ENCODE measurements around the gene SHROOM3. TPM values are rescaled to one million over a fixed set of nuclear protein-coding genes. Genes with fewer than 3 reads are reported as not detected.

SHROOM3 gene
- total RNA-seq, 1 donor from 2014 or later = 54.9 TPM

DNA sequence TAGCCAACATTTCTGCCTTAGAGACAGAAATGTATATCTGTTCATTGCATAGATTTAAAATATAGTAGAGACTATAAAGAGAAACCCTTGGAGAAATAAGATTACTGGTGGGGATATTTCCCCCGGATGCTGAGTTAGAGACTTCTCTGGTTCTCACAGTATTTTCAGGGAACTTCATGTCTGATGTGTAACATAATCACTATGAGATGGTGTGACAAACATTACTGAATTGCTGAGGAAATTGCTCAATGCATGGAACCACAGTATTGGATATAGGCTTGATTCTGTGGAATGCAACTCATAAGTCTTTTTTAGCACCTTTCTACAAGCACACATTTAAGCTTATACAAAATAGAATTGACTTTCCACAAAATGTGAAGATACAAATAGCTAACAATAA, 310.2 kb downstream of the SHROOM3 start:
- no peaks in the 10 kb centered on the region for H3K9me3 Mint-ChIP-seq (ENCODE audit: low read depth)
- H3K4me3 Mint-ChIP-seq (ENCODE audit: low read depth) = no peak overlapping the region
- H3K27me3 Mint-ChIP-seq = no peaks in the 10 kb centered on the region
- DNase-seq (ENCODE audit: low spot score, unreplicated experiment) = no peak
- H3K4me1 Mint-ChIP-seq (ENCODE audit: low read depth) = peaks cover 7% of the 10 kb centered on the region
- H3K36me3 Mint-ChIP-seq (ENCODE audit: insufficient read depth) = peaks cover 24% of the 10 kb centered on the region
- TF ChIP-seq, protein P1, sequence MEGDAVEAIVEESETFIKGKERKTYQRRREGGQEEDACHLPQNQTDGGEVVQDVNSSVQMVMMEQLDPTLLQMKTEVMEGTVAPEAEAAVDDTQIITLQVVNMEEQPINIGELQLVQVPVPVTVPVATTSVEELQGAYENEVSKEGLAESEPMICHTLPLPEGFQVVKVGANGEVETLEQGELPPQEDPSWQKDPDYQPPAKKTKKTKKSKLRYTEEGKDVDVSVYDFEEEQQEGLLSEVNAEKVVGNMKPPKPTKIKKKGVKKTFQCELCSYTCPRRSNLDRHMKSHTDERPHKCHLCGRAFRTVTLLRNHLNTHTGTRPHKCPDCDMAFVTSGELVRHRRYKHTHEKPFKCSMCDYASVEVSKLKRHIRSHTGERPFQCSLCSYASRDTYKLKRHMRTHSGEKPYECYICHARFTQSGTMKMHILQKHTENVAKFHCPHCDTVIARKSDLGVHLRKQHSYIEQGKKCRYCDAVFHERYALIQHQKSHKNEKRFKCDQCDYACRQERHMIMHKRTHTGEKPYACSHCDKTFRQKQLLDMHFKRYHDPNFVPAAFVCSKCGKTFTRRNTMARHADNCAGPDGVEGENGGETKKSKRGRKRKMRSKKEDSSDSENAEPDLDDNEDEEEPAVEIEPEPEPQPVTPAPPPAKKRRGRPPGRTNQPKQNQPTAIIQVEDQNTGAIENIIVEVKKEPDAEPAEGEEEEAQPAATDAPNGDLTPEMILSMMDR (IDR thresholded peaks at IDR 0.05; ENCODE audit: unreplicated experiment) = no peak
- H3K27ac Mint-ChIP-seq = no peak overlapping the region

- Mint-ChIP-seq H3K9me3 (ENCODE audit: low read depth) (peaks cover 6% of the 10 kb centered on the region), H3K27ac (no peak overlapping the region), H3K4me3 (ENCODE audit: low read depth) (no peak overlapping the region), H3K4me1 (ENCODE audit: low read depth) (peaks cover 7% of the 10 kb centered on the region), H3K36me3 (ENCODE audit: insufficient read depth) (peaks cover 32% of the 10 kb centered on the region), H3K27me3 (no peaks in the 10 kb centered on the region)
- TF ChIP-seq, protein P1 (IDR thresholded peaks at IDR 0.05; ENCODE audit: unreplicated experiment) = no peak
- DNase-seq (ENCODE audit: low spot score, unreplicated experiment) = no peak
These were observed 312.5 kb downstream of the SHROOM3 start for GRCh38 chr4:76747563-76747962.

DNA sequence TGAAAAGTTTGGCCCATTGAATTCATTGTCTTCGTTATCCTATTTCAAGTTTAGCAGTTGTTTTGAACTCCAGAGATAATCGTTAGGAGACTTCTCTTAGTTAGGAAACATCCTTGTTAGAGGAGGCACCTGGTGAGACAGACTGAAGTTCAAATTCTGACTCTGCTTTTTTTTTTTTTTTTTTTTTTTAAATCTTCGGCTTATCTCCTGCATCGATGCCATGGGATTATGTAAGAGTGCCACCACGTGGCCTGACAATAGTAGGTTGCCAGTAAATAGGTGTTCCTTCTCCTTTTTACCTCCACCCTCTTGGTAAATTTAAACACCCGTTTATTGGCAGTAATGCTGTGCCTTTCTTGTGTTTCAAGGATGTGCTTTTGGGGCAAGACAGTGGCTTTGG, 313.6 kb downstream of the SHROOM3 start:
- no peak overlapping the region for H3K4me3 Mint-ChIP-seq (ENCODE audit: low read depth)
- TF ChIP-seq, protein P1 (IDR thresholded peaks at IDR 0.05; ENCODE audit: unreplicated experiment) = peak; percentile 44
- H3K36me3 Mint-ChIP-seq (ENCODE audit: insufficient read depth) = peaks cover 28% of the 10 kb centered on the region
- peaks cover 7% of the 10 kb centered on the region for H3K4me1 Mint-ChIP-seq (ENCODE audit: low read depth)
- H3K27ac Mint-ChIP-seq = peak overlapping the region; percentile 62
- peaks cover 6% of the 10 kb centered on the region for H3K9me3 Mint-ChIP-seq (ENCODE audit: low read depth)
- DNase-seq (ENCODE audit: low spot score, unreplicated experiment) = no peak
- no peaks in the 10 kb centered on the region for H3K27me3 Mint-ChIP-seq

GRCh38 chr4:76749355-76749754, 314.3 kb downstream of the SHROOM3 start:
- Mint-ChIP-seq H3K4me1 (ENCODE audit: low read depth) (peaks cover 7% of the 10 kb centered on the region), H3K27ac (no peak overlapping the region), H3K9me3 (ENCODE audit: low read depth) (peaks cover 6% of the 10 kb centered on the region)

GRCh38 chr4:76750716-76751115, 315.7 kb downstream of the SHROOM3 start:
- no peak overlapping the region for H3K4me3 Mint-ChIP-seq (ENCODE audit: low read depth)
- peaks cover 6% of the 10 kb centered on the region for H3K9me3 Mint-ChIP-seq (ENCODE audit: low read depth)
- H3K27me3 Mint-ChIP-seq = no peaks in the 10 kb centered on the region
- TF ChIP-seq, protein P1 (IDR thresholded peaks at IDR 0.05; ENCODE audit: unreplicated experiment) = no peak
- no peak overlapping the region for H3K27ac Mint-ChIP-seq
- H3K4me1 Mint-ChIP-seq (ENCODE audit: low read depth) = peaks cover 7% of the 10 kb centered on the region
- peaks cover 32% of the 10 kb centered on the region for H3K36me3 Mint-ChIP-seq (ENCODE audit: insufficient read depth)
- DNase-seq (ENCODE audit: low spot score, unreplicated experiment) = no peak

More at GRCh38 chr4:76749355-76749754, 314.3 kb downstream of the SHROOM3 start:
- H3K27me3 Mint-ChIP-seq = no peaks in the 10 kb centered on the region
- H3K4me3 Mint-ChIP-seq (ENCODE audit: low read depth) = no peak overlapping the region
- TF ChIP-seq, protein P1 (IDR thresholded peaks at IDR 0.05; ENCODE audit: unreplicated experiment) = no peak
- DNase-seq (ENCODE audit: low spot score, unreplicated experiment) = no peak
- H3K36me3 Mint-ChIP-seq (ENCODE audit: insufficient read depth) = peaks cover 28% of the 10 kb centered on the region

Measured in progenitor cell of endocrine pancreas (in vitro differentiated cells).